Measurements from ENCODE around the gene COX5B. TPM values are rescaled to one million over a fixed set of nuclear protein-coding genes. Genes with fewer than 3 reads are reported as not detected.
A peak's percentile ranks its signal among the peaks of the same experiment; 100 is the strongest.

COX5B gene
- total and polyA plus RNA-seq, 9 of the 15 experiments (the other 6 are each of a cell fraction or from before 2014, with no cell fraction given), result 154 to 1,424 (median 487) TPM

DNA sequence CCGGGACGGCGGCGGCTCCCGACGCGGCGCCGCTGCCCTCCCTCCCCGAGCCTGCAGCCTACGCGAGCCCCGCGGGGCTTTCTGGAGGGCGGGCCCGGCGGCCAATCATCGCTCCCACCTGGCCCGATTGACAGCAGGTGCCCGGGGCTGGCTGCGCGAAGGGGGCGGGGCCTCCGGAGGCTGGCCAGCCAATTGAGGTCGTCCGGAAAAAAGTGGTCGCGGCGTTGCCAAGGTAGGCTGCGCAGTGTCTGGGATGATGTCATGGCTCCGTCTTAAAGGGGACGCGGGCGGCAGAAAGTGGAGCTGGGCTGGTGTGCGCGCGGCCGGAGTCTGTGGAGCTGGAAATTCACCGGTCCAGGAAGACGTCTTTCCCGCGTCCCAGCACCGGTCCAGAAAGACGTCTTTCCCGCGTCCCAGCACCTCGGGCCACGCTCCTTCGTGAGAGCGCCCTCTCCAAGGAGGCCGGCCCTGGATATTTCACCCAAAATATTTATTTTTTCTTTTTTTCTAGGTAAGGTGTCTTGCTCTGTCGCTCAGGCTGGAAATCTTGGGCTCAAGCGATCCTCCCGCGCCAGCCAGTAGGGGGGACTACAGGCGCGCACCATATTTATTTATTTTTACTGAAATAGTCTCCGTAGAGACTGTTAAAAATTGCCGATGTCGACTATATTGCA is 18.2 kb downstream of the COX5B start, which contains the start of gene ACTR1B (continued):
- peak; percentile 81; the same call in 1 of the 2 replicates for TF ChIP-seq TOE1 (IDR thresholded peaks at IDR 0.05; ENCODE audit: borderline replicate concordance)
- TF ChIP-seq TOE1 (CRISPR knock-in tag; IDR thresholded peaks at IDR 0.05; ENCODE audit: borderline replicate concordance, low read depth), result no peak
- 0 out of 2 replicates have a peak, but pooled peaks have one; percentile 29 for TF ChIP-seq SMARCC2 (IDR thresholded peaks at IDR 0.05; ENCODE audit: low read depth)
- TF ChIP-seq ZBTB26 (CRISPR knock-in tag; IDR thresholded peaks at IDR 0.05), result no peak
- TF ChIP-seq E2F3 (CRISPR knock-in tag; IDR thresholded peaks at IDR 0.05), result peak; percentile 86
- TF ChIP-seq FOS (IDR thresholded peaks at IDR 0.05; ENCODE audit: extremely low read depth, insufficient read length), result peak; percentile 74
- TF ChIP-seq CXXC5 (CRISPR knock-in tag; IDR thresholded peaks at IDR 0.05), result peak; percentile 87
- TF ChIP-seq ZNF778 (CRISPR knock-in tag; IDR thresholded peaks at IDR 0.05), result no peak
- TF ChIP-seq, protein P1, sequence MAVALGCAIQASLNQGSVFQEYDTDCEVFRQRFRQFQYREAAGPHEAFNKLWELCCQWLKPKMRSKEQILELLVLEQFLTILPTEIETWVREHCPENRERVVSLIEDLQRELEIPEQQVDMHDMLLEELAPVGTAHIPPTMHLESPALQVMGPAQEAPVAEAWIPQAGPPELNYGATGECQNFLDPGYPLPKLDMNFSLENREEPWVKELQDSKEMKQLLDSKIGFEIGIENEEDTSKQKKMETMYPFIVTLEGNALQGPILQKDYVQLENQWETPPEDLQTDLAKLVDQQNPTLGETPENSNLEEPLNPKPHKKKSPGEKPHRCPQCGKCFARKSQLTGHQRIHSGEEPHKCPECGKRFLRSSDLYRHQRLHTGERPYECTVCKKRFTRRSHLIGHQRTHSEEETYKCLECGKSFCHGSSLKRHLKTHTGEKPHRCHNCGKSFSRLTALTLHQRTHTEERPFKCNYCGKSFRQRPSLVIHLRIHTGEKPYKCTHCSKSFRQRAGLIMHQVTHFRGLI (CRISPR knock-in tag; IDR thresholded peaks at IDR 0.05), result no peak
- TF ChIP-seq MGA (IDR thresholded peaks at IDR 0.05), result peak; percentile 71
- TF ChIP-seq PCBP1 (IDR thresholded peaks at IDR 0.05; ENCODE audit: low read depth, low read length, poor library complexity, severe bottlenecking), result no peak
- no peak for TF ChIP-seq TCF7 (IDR thresholded peaks at IDR 0.05; ENCODE audit: borderline replicate concordance)
- TF ChIP-seq TCF15 (CRISPR knock-in tag; IDR thresholded peaks at IDR 0.05), result no peak

All from K562 (cell line).